22Rv1 (cell line): ENCODE measurements around the gene OPRM1.

Experiments used
- CTCF ChIP-seq: fragments of 450-650 bp; IDR thresholded peaks from 2 replicates; pipeline ENCODE4 v1.5.1; 2017; ENCODE audit warnings: mild to moderate bottlenecking
- ZFX ChIP-seq: fragments of 450-650 bp; IDR thresholded peaks from 2 replicates; pipeline ENCODE4 v1.6.1; 2017; ENCODE audit warnings: antibody characterized with exemption, borderline replicate concordance

- TF ChIP-seq CTCF (no peak), ZFX (no peak)
Observed at GRCh38 chr6:154245506-154245905, 206.5 kb downstream of the OPRM1 start.
